Peyer's patch (tissue), 4 donors: ENCODE measurements around the gene ATP8B4.

Experiments
- CTCF ChIP-seq, 6 experiments: fragments of 450-650 bp in 4 of 6; fragments of 200-600 bp in 2 of 6; sonication (generic) in 1 of 6; IDR thresholded peaks; one replicate each; pipeline ENCODE4 v1.5.1; 2017 to 2019; ENCODE audit warnings: antibody characterized with exemption in 6 of 6, mild to moderate bottlenecking in 3 of 6, moderate library complexity in 1 of 6
- POLR2A ChIP-seq, 2 donors: fragments of 450-650 bp; IDR thresholded peaks; one replicate each; pipeline ENCODE4 v1.5.1; 2017; ENCODE audit warnings: antibody characterized with exemption in 2 of 2, mild to moderate bottlenecking in 2 of 2, moderate library complexity in 2 of 2

- no peak for TF ChIP-seq CTCF (IDR thresholded peaks at IDR 0.05)
- no peak for TF ChIP-seq POLR2A (IDR thresholded peaks at IDR 0.05)
Observed at GRCh38 chr15:49809894-49810609, 309.0 kb downstream of the ATP8B4 start.
